HG03280 (cell line): ENCODE data around the gene CFAP141.
"Not testable (repeated sequence)": the region's sequence is repeated elsewhere in the genome, so short reads cannot be mapped to it uniquely, and the experiment has no call there.

Experiments
- ATAC-seq: cut with Tn5 transposase; IDR thresholded peaks from one replicate; pipeline ENCODE4 v1.9.1; 2021; ENCODE audit warnings: mild to moderate bottlenecking, moderate library complexity; ENCODE audit not compliant: unreplicated experiment

The CFAP141 gene

DNA sequence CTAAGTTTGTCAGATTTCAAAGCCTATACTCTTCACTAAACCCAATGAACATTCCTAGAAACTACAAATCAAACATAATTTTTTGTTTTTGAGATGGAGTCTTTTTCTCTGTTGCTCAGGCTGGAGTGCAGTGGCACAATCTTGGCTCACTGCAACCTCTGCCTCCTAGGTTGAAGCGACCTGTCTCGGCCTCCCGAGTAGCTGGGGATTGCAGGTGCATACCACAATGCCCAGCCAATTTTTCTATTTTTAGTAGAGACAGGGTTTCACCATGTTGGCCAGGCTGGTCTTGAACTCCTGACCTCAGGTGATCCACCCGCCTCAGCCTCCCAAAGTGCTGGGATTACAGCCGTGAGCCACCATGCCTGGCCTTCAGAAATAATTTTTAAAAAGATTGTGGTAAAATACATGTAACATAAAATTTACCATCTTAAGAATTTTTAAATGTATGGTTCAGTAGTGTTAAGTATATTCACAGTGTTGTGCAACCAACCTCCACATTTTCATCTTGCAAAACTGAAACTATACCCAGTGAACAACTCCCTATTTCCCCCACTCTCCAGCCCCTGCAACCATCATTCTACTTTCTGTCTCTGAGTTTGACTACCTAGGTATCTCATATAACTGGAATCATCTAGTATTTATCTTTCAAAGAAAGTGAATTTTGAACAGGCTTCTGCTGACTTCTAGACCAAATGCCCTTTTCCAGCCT lies 2.7 kb upstream of the CFAP141 start:
- ATAC-seq: no peak

DNA sequence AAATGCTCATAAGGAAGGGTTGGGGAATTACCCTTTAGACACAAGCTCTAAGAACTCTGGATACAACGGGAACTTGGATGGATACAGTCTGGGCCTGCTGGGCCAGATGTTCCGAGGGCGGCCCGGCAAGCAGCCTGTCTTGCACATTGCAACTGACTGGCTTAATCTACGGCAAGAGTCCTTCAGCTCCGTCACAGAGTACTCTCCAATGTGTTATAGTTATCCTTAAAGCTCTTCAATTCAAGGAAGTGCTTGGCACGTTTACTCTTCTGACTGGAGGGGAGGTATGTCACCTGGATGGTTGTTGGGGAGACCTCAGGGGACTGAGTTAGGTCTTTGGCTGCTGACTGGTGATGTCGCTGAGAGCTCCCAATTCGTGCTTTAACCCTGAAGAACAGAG lies 1.1 kb upstream of the CFAP141 start:
- no peak for ATAC-seq

DNA sequence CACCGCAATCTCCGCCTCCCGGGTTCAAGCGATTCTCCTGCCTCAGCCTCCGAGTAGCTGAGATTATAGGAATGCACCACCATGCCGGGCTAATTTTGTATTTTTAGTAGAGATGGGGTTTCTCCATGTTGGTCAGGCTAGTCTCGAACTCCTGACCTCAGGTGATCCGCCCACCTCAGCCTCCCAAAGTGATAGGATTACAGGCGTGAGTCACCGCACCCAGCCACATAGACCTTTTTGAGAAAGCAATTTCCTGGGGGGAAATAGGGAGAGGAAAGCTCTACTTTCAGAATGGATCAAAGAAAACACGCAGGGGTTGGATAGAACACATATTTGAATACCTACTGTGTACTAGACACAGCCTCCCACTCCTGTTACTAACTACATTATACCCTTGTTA lies 355 bp downstream of the CFAP141 start:
- not testable (repeated sequence) for ATAC-seq

DNA sequence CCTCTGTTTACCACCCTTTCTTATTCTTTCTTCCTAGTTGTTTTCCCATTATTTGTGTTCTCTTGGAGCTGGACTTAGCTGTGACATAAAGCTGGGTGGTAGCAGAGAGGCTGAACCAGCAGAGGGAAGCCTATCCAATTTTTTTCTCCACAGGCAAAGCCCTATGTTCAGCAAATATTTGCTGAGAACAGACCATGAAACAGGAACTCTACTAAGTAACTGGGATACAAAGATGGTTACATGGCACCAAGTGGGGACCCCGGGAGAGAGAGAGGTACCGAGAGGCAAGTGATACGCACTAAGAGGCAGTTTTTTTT lies 6.6 kb downstream of the CFAP141 start:
- ATAC-seq: no peak

DNA sequence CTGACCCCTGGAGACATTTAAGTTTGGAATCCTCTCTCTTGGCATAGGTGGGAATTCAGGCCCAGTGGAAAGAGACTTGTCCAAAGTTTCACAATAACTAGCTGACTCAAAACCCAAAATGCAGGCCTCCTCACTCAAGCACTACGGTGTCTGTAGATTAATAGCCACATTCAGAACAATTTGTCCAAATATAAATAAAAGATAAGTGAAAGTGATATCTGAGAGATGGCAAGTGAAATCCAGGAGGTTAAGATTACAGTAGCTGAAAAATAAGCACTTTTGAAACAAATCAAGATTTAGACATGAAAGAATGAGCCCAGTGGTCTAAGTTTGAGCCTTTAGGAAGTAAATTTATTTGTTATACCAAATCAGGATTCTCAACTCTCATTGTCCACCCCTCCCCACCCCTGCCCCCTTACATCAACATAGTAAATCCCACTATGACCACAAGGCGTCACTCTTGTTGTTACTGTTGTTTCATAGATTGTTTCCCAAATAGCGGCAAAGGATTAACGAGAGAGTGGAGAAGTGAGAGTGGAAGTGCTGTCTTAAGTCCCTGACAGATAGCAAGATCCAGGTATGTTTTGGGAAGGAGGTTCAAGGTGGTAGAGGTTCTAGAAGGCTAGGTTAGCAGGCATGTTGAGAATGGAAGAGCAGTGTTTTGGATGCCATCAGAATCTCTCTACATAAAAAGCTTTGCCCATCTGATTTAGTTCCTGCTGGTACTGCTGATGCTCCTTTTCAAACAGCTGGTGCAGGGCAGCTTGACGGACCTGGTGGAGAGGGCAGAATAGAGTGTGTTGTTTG lies 7.2 kb downstream of the CFAP141 start:
- ATAC-seq: no peak

DNA sequence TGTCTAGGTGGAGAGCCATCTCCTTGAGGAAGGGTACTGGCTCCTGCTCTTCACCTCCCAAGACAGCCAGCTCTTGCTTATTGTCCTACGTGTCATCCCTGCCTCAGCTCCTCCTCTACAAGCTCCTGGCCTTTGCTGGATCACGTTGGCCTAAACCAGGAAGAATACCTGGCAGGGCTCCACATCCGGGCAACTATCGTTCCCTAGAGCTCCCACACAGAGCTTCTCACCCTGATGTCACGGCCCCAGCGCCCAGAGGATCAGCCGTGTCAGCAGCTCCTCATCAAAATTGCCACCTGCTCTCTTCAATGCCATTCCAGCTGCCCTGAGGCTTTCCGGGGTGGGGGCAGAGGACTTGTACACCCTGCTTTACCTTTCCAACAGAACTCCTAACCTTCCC lies 12.3 kb downstream of the CFAP141 start:
- ATAC-seq: no peak

DNA sequence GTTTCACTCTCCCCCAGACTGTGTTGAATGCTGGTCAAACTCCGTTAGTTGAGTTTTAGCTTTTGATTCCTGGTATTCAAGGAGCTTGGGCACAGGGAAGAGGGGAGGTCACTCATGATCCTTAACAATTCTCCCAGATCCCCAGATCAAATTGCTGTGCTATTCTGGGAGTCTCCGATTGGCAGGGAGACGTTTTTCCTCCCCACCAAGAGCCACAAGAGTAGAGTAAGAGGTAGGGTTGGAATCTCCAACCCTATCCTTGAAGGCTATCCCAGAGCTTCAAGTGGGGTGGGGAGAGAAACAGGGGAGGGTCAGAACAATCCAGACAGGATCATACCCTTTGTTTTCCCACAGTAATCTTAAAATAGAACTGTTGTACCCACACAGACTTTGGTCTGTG lies 13.7 kb downstream of the CFAP141 start:
- ATAC-seq: no peak

DNA sequence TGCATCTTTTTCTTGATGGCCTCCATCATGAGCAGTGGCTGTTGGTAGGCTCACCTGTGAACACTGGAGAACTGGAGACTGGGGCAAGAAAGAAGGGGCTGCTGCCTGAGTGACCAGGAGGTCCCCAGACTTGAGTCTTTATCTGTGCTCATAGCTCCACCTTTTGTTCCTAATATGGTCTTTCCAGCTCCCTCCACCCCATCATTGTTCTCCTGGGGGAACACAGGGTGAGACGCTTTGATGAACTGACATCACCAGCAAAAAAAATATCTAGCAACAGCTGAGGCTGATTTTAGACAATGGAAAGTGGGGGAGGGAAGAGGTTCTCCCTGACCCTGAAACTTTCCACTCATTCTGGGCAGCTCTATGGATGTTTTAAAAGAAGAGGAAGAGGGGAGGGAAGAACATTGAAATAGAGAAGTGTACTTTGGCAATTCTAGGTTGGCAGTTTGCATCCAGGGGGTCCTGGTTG lies 14.1 kb downstream of the CFAP141 start, which contains the start of gene TPM3:
TSS of gene TPM3 (minus strand) at position 111 of the 472 bp plus-strand sequence. CDS start at position 29, 82 bp downstream.
- ATAC-seq: no peak

DNA sequence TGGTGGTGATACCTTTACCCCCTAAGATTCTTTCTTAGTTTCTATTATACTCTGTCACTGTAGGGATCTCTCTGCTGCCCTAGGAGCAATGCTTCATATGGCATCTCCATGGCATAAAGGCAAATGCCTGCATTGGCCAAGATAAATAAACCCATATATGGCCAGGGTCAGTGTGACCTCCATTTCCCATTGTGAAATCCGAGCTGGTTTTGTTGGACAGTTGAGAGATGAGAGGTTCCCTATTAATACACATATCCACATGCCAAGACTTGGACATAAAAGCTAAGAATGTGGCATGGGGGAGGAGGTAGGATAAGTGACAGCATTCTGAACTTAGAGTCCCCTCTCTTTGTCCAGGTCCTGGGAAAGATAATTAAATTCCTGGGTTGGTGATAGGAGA lies 15.6 kb downstream of the CFAP141 start:
- no peak for ATAC-seq

DNA sequence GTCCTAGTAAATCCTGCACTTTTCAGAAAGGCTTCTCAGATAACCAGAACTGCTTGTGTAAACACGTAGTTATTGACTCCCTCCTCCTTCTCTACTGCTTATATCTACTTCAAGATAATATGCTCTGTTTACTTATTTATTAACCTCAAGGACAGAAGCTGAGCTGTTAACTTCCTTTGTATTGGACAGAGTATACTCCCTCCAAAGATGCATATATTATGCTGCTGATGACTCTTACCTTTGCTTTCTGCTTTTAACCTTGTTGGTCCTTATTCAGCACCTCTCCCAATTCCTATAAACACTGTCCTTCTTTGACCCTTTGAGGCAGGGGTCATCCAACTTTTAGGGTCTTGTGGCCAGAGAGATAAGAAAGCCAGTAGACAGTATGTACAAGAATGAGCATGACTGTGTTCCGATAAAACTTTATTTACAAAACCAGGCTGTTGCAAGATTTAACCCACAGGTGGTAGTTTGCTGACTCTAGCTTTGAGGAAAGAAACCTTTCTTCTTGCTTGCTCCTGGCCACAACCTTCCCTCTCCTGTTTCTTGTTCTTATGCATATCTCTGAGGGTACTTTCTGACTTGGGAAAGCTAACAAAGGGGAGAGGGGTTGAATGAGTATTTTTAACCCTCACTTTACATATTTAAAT lies 19.2 kb downstream of the CFAP141 start:
- ATAC-seq: no peak

DNA sequence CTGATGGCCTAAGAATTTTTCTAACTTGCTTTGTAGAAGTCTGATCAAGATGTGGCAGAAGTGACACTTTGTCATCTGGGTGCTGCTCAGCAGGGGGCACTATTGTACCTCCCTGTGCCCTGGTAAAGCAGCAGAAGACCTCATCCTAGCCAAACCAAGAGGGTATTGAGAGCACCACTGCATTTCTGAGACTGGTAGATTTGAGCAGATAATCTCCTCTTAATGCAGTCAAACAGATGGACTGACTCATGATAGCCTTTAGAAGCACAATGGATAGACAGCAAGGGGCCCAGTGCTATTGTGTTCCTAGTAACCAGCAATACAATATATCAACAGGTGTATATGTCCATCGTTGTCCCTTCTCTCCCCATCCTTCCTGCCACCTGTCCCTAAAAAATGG lies 20.0 kb downstream of the CFAP141 start:
- no peak for ATAC-seq

DNA sequence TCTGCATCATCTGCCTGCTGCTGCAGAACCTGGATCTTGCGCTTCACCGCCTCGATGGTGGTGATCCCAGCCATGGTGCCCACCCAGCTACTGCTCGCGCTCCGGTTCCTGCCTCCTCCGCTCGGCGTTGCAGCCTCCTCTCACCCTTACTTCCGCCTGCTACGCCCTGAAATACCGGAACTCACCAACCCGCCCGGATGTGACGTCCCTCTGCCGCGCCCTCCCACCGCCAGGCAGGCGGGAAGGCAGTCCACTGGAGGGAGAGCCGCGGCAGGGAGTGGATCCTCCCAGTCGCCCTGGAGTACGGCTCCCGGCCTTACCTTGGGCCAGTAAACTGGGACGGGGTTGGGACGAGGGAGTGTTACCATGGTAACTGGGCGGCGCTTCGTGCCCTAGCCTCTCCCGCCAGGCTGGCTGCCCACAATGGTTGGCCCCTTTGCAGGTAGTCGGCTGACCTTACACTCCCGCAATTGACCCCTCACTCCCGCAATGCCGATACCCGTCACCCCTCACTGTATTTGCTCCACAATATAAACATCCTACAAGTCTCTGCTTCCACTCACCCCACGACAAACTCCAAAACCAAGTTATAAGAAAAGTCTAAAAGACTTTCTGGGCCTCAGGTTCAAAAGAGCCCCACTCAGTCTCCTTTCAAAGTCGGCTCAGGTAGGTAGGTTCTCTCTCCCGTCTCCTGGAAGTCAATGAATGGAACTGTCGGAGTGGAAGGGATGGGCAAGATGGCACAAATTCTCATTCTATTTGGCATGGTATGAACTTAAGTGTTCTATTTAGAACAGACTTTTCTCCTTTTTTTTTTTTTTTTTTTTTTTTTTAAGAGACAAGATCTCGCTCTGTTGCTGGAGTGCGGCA lies 22.9 kb downstream of the CFAP141 start:
- peak; percentile 75 for ATAC-seq

DNA sequence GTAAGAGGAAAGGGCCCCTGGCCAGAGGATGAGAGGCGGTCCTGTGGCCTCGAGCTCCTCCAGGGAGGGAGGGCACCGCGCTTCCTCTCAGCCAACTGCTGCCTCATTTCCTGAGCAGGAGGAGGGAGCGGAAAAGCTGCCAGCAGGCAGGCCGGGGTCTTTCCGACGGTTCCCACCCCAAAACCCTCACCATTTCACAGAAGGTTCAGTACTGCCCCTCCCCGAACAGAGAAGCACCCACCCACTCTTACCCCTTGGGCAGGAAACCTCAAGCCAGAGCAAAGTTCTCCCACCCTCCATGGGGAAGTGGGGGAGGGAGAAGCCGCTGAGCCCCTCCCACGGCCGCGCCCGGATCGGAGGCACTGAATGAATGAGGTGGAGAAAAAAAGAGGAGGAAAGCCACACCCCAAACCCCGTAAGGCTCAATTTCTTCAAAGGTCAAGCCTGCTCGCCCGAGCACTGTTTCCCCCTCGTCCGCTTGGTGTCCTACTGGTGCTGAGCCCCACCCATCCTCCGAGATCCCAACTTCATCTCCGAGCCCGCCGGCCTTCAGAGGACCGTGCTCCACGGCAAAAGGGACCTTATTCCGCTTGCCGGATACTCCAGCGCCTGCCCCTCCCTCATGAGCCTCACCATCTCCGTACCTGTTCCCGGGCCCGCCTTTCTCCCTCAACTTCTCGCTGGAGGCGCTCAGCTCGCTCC lies 23.6 kb downstream of the CFAP141 start:
- ATAC-seq: peak; percentile 49

DNA sequence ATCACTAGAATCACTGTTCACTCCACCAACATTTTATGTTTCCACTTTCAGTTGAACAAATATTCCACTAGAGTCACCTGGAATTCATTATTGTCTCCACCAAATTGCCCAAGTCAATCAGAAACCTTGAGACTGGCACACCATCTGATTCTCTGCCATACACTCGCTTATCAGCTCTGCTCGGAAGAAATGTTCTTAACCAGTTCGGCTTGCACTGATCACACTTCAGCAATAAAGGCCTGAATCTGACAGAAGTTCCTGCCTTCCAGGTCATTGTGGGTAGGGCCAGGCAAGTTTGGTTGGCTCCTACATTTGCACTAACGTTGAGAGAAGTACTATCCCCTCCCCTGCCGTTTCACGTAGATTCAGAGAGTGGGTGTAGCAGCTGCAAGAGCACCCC lies 24.2 kb downstream of the CFAP141 start:
- ATAC-seq: no peak

DNA sequence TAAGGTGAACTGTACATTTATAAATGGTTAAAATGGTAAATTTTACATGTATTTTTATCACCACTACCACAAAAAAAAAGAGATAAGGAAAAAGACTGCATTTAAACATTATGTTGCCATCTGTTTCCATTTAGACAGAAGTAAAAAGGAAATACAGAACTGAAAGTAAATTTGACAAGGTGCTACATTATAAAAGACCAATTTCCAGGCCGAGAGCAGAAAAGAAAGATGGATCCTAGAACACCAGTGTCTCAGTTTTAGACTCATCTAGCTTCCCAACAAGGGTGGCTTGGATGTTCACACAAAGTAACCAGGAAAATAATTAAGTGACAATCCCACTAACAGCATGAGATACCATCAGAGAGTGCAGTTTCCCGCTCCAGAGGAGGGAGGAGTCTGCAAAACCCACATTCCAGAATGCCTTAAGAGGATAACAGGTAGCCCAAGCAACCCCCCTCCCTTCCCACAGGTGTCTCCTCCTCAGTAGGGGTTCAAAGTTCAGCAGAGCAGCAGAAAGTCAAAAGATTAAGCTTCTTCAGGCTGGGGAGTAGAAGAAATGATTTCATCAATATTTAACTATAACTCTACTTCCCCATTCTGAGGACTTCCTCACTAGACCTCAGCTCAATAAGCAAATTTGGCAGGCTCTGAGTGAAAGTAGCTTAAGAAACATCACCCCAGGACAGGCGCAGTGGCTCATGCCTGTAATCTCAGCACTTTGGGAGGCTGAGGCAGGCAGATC lies 26.0 kb downstream of the CFAP141 start:
- no peak for ATAC-seq

DNA sequence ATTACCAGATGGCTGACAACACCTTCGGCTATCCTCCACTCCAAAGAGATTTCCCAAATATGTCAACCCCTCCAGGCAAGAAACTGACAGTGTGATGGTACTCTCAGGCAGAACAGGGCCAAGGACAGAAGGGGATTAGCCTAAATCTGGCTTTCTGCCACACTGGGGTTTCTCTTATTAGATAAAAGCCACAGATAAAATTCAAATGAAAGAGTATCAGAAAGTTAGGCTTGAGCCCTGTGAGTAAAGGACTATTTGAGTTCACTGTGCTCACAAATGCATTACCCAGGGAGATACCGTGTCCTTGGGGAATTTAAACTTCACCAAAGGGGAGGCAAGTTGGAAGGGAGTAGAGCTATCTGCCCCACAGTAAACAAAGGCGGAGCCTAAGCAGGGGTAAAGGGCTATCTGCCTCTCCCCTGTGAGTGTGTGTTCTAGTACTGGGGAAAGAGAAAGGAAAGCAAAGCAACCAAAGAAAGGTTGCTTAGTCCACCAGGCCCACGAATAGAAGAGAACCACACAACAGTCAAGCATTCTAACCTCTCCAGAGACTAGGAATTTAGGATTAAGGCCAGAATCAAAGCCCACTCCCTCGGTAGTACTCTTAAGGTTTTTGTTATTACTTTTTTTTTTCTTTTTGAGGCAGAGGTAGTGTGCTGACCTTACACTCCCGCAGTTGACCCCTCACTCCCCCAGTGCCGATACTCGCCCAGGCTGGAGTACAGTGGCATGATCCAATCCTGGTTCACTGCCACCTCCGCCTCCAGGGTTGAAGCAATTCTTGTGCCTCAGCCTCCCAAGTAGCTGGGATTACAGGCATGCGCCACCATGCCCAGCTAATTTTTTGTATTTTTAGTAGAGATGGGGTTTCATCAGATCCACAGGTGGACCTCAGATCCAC lies 27.0 kb downstream of the CFAP141 start:
- no peak for ATAC-seq

DNA sequence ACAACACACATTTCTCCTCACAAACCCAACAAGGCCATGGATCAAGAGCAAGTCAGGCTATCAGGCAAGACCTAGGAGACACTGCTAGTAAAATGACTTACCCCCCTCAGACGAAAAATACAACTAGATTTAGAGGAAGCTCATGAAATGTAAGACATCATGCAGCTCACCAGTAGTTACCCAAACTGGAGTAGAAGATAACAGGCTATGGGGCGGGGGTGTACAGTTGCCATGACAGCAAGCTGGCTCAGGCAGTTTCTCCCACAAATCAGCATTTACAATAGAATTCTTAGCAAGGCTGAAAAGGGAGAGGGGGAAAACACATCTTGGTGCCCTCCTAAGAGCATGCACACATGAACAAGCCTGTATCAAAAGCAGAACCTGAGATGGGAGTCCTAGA lies 28.1 kb downstream of the CFAP141 start:
- no peak for ATAC-seq

DNA sequence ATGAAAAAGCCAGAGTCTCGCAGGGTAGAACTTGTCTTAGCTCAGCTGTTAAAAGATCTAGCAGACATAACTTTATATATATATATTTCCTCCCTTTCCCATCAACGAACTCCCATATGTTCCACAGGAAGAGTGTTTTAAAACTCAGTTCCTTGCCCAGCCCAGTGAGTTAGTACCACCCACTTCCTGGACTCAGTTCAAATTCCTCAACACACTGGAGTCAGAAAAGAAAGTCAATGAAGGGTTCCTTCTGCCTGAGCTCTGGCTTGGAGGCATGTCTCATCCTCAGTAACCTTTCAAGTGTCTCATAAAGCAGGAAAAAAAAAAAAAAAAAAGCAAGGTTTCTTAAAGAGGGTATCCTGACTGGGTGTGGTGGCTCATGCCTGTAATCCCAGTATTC lies 29.8 kb downstream of the CFAP141 start:
- no peak for ATAC-seq

DNA sequence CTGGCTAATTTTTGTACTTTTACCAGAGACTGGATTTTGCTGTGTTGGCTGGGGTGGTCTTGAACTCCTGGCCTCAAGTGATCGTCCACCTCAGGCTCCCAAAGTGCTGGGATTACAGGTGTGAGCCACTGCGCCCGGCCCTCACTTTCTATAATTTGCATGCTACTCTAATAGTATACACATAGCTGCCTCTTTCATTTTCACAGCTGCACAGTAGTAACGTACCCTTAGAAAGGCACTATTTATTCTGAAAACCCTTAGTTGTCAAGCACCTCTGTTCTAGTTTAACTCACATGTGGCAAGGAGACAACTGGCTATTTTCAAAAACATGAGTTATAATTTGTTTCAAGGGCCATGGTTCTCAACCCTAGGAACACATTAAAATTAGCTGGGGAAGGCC lies 31.5 kb downstream of the CFAP141 start:
- ATAC-seq: no peak
